Mammary microvascular endothelial cell (primary cell): ENCODE measurements around the gene ATP2C2. TPM values are rescaled to one million over a fixed set of nuclear protein-coding genes. Genes with fewer than 3 reads are reported as not detected.

Experiments used
- total RNA-seq: library from RNA; depleted of rRNA; stranded (reverse); fragments of >200 nt; gene quantifications from 2 replicates; pipeline ENCODE4 v1.2.3, GENCODE V29; 2015

ATP2C2 gene
- total RNA-seq, result not detected in 2 replicates

GRCh38 chr16:84368308-84368996 lies at the start of gene ATP2C2:
Gene ATP2C2 (plus strand): TSS chr16:84368538. CDS start chr16:84368616, 78 bp downstream.

GRCh38 chr16:84504420-84505248 lies 136.3 kb downstream of the ATP2C2 start, which contains the start of gene MEAK7:
Gene MEAK7 (minus strand): TSS chr16:84504659. CDS start chr16:84498086, 6,573 bp downstream.

Other genes with a start within 250 kb of the ATP2C2 start
- 14.1 and 17.5 TPM in 2 replicates for gene HSDL1, start 223.4 kb upstream of the ATP2C2 start, total RNA-seq
- 0.15 TPM in 1 of 2 replicates, not detected in the other for gene DNAAF1, start 223.2 kb upstream of the ATP2C2 start, total RNA-seq
- 30.0 and 32.4 TPM in 2 replicates for gene TAF1C, start 181.5 kb upstream of the ATP2C2 start, total RNA-seq
- gene ADAD2, start 177.4 kb upstream of the ATP2C2 start, total RNA-seq, result not detected in 2 replicates
- not detected in 2 replicates for gene KCNG4, start 128.5 kb upstream of the ATP2C2 start, total RNA-seq
- not detected in 2 replicates for gene WFDC1, start 73.7 kb upstream of the ATP2C2 start, total RNA-seq
- 26.2 and 27.7 TPM in 2 replicates for gene MEAK7, start 136.1 kb downstream of the ATP2C2 start, total RNA-seq
- 326 and 349 TPM in 2 replicates for gene COTL1, start 249.5 kb downstream of the ATP2C2 start, total RNA-seq